GM23248 (cell line): ENCODE data around the gene IL4R. TPM values are rescaled to one million over a fixed set of nuclear protein-coding genes. Genes with fewer than 3 reads are reported as not detected.

ENCODE experiments used
- DNase-seq: peaks from one replicate; pipeline ENCODE4 v3.0.0-alpha.2; 2015
- H2AFZ ChIP-seq: fragments of 200-600 bp; sonication (generic); 2 replicates; pipeline ENCODE4 v1.6.1; 2016; ENCODE audit warnings: antibody characterized with exemption
- H3F3A ChIP-seq: fragments of 200-600 bp; sonication (generic); 2 replicates; pipeline ENCODE4 v1.6.1; 2016; ENCODE audit warnings: mild to moderate bottlenecking, antibody characterized with exemption, mixed run types; ENCODE audit not compliant: insufficient read depth
- H3K27ac ChIP-seq: fragments of 200-600 bp; sonication (generic); 2 replicates; pipeline ENCODE4 v1.5.1; 2016; ENCODE audit warnings: mild to moderate bottlenecking
- H3K27me3 ChIP-seq: fragments of 200-600 bp; sonication (generic); replicated peaks from 2 replicates; pipeline ENCODE4 v1.6.1; 2016; ENCODE audit warnings: mild to moderate bottlenecking; ENCODE audit not compliant: insufficient read depth
- H3K36me3 ChIP-seq: fragments of 200-600 bp; sonication (generic); 2 replicates; pipeline ENCODE4 v1.6.1; 2016; ENCODE audit warnings: low read depth, mild to moderate bottlenecking
- H3K4me1 ChIP-seq: fragments of 200-600 bp; sonication (generic); 2 replicates; pipeline ENCODE4 v1.6.1; 2016; ENCODE audit warnings: mild to moderate bottlenecking; ENCODE audit not compliant: insufficient read depth
- H3K4me2 ChIP-seq: fragments of 200-600 bp; sonication (generic); one replicate; pipeline ENCODE4 v1.6.1; 2016; ENCODE audit warnings: mild to moderate bottlenecking; ENCODE audit not compliant: unreplicated experiment
- H3K4me3 ChIP-seq: fragments of 200-600 bp; sonication (generic); 2 replicates; pipeline ENCODE4 v1.5.1; 2016; ENCODE audit warnings: mild to moderate bottlenecking
- H3K79me2 ChIP-seq: fragments of 200-600 bp; sonication (generic); 2 replicates; pipeline ENCODE4 v1.6.1; 2016; ENCODE audit warnings: mild to moderate bottlenecking; ENCODE audit not compliant: insufficient read depth
- H3K9ac ChIP-seq: fragments of 200-600 bp; sonication (generic); 2 replicates; pipeline ENCODE4 v1.6.1; 2016; ENCODE audit warnings: mild to moderate bottlenecking
- H3K9me2 ChIP-seq: fragments of 200-600 bp; sonication (generic); 2 replicates; pipeline ENCODE4 v1.6.1; 2016; ENCODE audit warnings: mixed run types, mild to moderate bottlenecking, moderate library complexity; ENCODE audit not compliant: insufficient read depth
- H3K9me3 ChIP-seq: fragments of 200-600 bp; sonication (generic); one replicate; pipeline ENCODE4 v1.6.1; 2017; ENCODE audit warnings: low read depth
- H4K20me1 ChIP-seq: fragments of 200-600 bp; sonication (generic); 2 replicates; pipeline ENCODE4 v1.6.0; 2016; ENCODE audit not compliant: insufficient read depth
- EZH2 ChIP-seq: fragments of 200-600 bp; sonication (generic); IDR thresholded peaks from 2 replicates; pipeline ENCODE4 v1.6.1; 2018; ENCODE audit warnings: antibody characterized with exemption, mild to moderate bottlenecking; ENCODE audit not compliant: insufficient read depth, poor library complexity, severe bottlenecking
- EZH2phosphoT487 ChIP-seq: fragments of 200-600 bp; sonication (generic); IDR thresholded peaks from 2 replicates; pipeline ENCODE4 v1.6.1; 2018; ENCODE audit warnings: antibody characterized with exemption, moderate library complexity, mild to moderate bottlenecking, low read depth; ENCODE audit not compliant: insufficient read depth
- WGBS, 2 experiments: methylation state at CpG; one replicate each; pipeline ENCODE4 v1.1.6; 2015 to 2017; ENCODE audit warnings: low lambda C conversion rate in 2 of 2, low coverage in 1 of 2; ENCODE audit errors: missing lambda C conversion rate in 2 of 2; 5-methylcytosine and 5-hydroxymethylcytosine counted together
- in situ Hi-C: fragments of 300-500 bp; cut with MboI; formaldehyde crosslinking; loops from 2 replicates; pipeline ENCODE4 v1.15.0; 2020
- polyA plus RNA-seq: library from polyadenylated mRNA; unstranded; fragments of >200 nt; fragmentation: Nextera tagmentation; extraction: Ambion mirVana; gene quantifications from 2 replicates; pipeline ENCODE4 v1.2.1, GENCODE V29; 2016
- total RNA-seq: library from RNA; depleted of rRNA; stranded (reverse); fragments of >200 nt; shearing (Covaris generic); gene quantifications from 2 replicates; pipeline ENCODE4 v1.2.3, GENCODE V29; 2014

IL4R gene
- total and polyA plus RNA-seq, 2 experiments from 2014 or later = 11.7 to 17.7 TPM

DNA sequence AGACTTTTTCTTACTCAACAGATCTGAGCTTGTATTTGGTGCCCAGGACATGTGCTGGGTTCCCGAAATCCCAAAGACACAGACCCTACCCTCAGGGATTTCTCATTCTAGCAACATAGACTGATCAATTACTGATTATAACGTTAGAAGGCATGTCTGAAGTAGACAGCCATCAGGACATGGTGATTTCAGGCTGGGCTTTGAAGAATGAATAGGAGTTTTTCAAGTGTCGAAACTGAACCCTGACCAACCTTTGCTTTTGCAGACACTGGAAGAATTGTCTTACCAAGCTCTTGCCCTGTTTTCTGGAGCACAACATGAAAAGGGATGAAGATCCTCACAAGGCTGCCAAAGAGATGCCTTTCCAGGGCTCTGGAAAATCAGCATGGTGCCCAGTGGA lies 48.2 kb downstream of the IL4R start:
- Histone ChIP-seq H4K20me1 (no peaks in the 10 kb centered on the region), H3K9me2 (no peaks in the 10 kb centered on the region), H3K27me3 (no peaks in the 10 kb centered on the region), H3K9me3 (no peaks in the 10 kb centered on the region), H3K4me1 (peaks cover 12% of the 10 kb centered on the region), H3F3A (peaks cover 29% of the 10 kb centered on the region), H3K9ac (no peak overlapping the region), H3K4me2 (no peak overlapping the region), H3K79me2 (no peaks in the 10 kb centered on the region), H3K27ac (no peak overlapping the region), H3K4me3 (no peak overlapping the region), H3K36me3 (peaks cover 14% of the 10 kb centered on the region; the same call in 1 of the 2 replicates), H2AFZ (no peak overlapping the region)
- in situ Hi-C loops = loop anchor here (25.0 kb wide), 1 partner anchor 1525 kb away; no protein-coding TSS in a partner anchor
- TF ChIP-seq EZH2 = no peak
- no peak for TF ChIP-seq EZH2phosphoT487
- DNase-seq = no peak
- 83 to 91% methylated on average over 3 of the region's 3 CpGs for WGBS, 2 experiments

DNA sequence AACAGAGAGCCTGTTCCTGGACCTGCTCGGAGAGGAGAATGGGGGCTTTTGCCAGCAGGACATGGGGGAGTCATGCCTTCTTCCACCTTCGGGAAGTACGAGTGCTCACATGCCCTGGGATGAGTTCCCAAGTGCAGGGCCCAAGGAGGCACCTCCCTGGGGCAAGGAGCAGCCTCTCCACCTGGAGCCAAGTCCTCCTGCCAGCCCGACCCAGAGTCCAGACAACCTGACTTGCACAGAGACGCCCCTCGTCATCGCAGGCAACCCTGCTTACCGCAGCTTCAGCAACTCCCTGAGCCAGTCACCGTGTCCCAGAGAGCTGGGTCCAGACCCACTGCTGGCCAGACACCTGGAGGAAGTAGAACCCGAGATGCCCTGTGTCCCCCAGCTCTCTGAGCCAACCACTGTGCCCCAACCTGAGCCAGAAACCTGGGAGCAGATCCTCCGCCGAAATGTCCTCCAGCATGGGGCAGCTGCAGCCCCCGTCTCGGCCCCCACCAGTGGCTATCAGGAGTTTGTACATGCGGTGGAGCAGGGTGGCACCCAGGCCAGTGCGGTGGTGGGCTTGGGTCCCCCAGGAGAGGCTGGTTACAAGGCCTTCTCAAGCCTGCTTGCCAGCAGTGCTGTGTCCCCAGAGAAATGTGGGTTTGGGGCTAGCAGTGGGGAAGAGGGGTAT lies 48.9 kb downstream of the IL4R start:
- peaks cover 14% of the 10 kb centered on the region; the same call in 1 of the 2 replicates for H3K36me3 ChIP-seq

DNA sequence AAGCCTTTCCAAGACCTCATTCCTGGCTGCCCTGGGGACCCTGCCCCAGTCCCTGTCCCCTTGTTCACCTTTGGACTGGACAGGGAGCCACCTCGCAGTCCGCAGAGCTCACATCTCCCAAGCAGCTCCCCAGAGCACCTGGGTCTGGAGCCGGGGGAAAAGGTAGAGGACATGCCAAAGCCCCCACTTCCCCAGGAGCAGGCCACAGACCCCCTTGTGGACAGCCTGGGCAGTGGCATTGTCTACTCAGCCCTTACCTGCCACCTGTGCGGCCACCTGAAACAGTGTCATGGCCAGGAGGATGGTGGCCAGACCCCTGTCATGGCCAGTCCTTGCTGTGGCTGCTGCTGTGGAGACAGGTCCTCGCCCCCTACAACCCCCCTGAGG lies 49.5 kb downstream of the IL4R start:
- no peaks in the 10 kb centered on the region for H3K9me2 ChIP-seq
- H3K9ac ChIP-seq = no peak overlapping the region
- in situ Hi-C loops = loop anchor here (25.0 kb wide), 1 partner anchor 1526 kb away; no protein-coding TSS in a partner anchor
- no peaks in the 10 kb centered on the region for H3K9me3 ChIP-seq
- no peak overlapping the region for H3K27ac ChIP-seq
- peaks cover 36% of the 10 kb centered on the region for H3F3A ChIP-seq
- peaks cover 14% of the 10 kb centered on the region; the same call in 1 of the 2 replicates for H3K36me3 ChIP-seq
- H3K79me2 ChIP-seq = no peaks in the 10 kb centered on the region
- H3K27me3 ChIP-seq = no peaks in the 10 kb centered on the region
- no peak overlapping the region for H2AFZ ChIP-seq
- TF ChIP-seq EZH2 (no peak), EZH2phosphoT487 (no peak)
- no peak overlapping the region for H3K4me3 ChIP-seq
- H3K4me1 ChIP-seq = peaks cover 23% of the 10 kb centered on the region
- H3K4me2 ChIP-seq = no peak overlapping the region
- DNase-seq = no peak
- 96 to 100% methylated on average over 4 to 5 of the region's 5 CpGs for WGBS, 2 experiments
- H4K20me1 ChIP-seq = no peaks in the 10 kb centered on the region

More for the DNA sequence above, 48.9 kb downstream of the IL4R start:
- no peak overlapping the region for H2AFZ ChIP-seq
- no peak overlapping the region for H3K4me2 ChIP-seq
- no peaks in the 10 kb centered on the region for H3K9me3 ChIP-seq
- peaks cover 33% of the 10 kb centered on the region for H3F3A ChIP-seq
- H3K79me2 ChIP-seq = no peaks in the 10 kb centered on the region
- no peak overlapping the region for H3K9ac ChIP-seq
- no peaks in the 10 kb centered on the region for H3K27me3 ChIP-seq
- H3K4me3 ChIP-seq = no peak overlapping the region
- no peaks in the 10 kb centered on the region for H3K9me2 ChIP-seq
- no peak overlapping the region for H3K27ac ChIP-seq
- no peaks in the 10 kb centered on the region for H4K20me1 ChIP-seq
- H3K4me1 ChIP-seq = peaks cover 19% of the 10 kb centered on the region
- DNase-seq = no peak
- in situ Hi-C loops = loop anchor here (25.0 kb wide), 1 partner anchor 1525 kb away; no protein-coding TSS in a partner anchor
- WGBS, 2 experiments = 94 to 98% methylated on average over 14 to 16 of the region's 16 CpGs
- TF ChIP-seq EZH2 (no peak), EZH2phosphoT487 (no peak)

DNA sequence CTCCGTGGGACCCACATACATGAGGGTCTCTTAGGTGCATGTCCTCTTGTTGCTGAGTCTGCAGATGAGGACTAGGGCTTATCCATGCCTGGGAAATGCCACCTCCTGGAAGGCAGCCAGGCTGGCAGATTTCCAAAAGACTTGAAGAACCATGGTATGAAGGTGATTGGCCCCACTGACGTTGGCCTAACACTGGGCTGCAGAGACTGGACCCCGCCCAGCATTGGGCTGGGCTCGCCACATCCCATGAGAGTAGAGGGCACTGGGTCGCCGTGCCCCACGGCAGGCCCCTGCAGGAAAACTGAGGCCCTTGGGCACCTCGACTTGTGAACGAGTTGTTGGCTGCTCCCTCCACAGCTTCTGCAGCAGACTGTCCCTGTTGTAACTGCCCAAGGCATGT lies 50.0 kb downstream of the IL4R start:
- Histone ChIP-seq H3K4me1 (peaks cover 23% of the 10 kb centered on the region), H4K20me1 (no peaks in the 10 kb centered on the region), H3K9ac (no peak overlapping the region), H3K9me3 (no peaks in the 10 kb centered on the region), H3F3A (peaks cover 36% of the 10 kb centered on the region), H2AFZ (no peak overlapping the region), H3K27ac (no peak overlapping the region), H3K4me3 (no peak overlapping the region), H3K36me3 (peaks cover 14% of the 10 kb centered on the region; the same call in 1 of the 2 replicates), H3K79me2 (no peaks in the 10 kb centered on the region), H3K9me2 (no peaks in the 10 kb centered on the region), H3K4me2 (no peak overlapping the region), H3K27me3 (no peaks in the 10 kb centered on the region)
- in situ Hi-C loops = loop anchor here (25.0 kb wide), 1 partner anchor 1526 kb away; no protein-coding TSS in a partner anchor
- TF ChIP-seq EZH2phosphoT487 (no peak), EZH2 (no peak)
- no peak for DNase-seq
- 83 to 85% methylated on average over 9 of the region's 9 CpGs for WGBS, 2 experiments
